ENCODE measurements around the gene OSBPL3. TPM values are rescaled to one million over a fixed set of nuclear protein-coding genes. Genes with fewer than 3 reads are reported as not detected.

Gene OSBPL3
- total RNA-seq, 1 experiment from 2014 or later = 11.6 TPM

- Histone ChIP-seq H3K9me2 (replicated peaks; ENCODE audit: low read length) (no peaks in the 10 kb centered on the region), H3K27ac (ENCODE audit: low read length) (peak overlapping the region; percentile 97), H3K9ac (ENCODE audit: low read length) (peak overlapping the region; percentile 21), H3K27me3 (ENCODE audit: low read length) (no peaks in the 10 kb centered on the region), H3K79me2 (ENCODE audit: low read length) (no peaks in the 10 kb centered on the region), H3K4me2 (ENCODE audit: low read length) (peak overlapping the region; percentile 80), H4K20me1 (ENCODE audit: low read length) (no peaks in the 10 kb centered on the region), H3F3A (ENCODE audit: low read length, unreplicated experiment) (no peaks in the 10 kb centered on the region), H3K9me3 (ENCODE audit: low read length) (no peaks in the 10 kb centered on the region), H3K36me3 (ENCODE audit: low read depth, low read length) (no peaks in the 10 kb centered on the region; the same call in 1 of the 2 replicates), H3K4me1 (ENCODE audit: insufficient read depth, low read length) (peaks cover 39% of the 10 kb centered on the region), H2AFZ (ENCODE audit: low read length) (no peak overlapping the region), H3K4me3 (ENCODE audit: low read length) (peak overlapping the region; percentile 46)
- TF ChIP-seq EZH2phosphoT487 (IDR thresholded peaks at IDR 0.05; ENCODE audit: borderline replicate concordance, low read length) (no peak), CTCF (conservative IDR thresholded peaks at IDR 0.05; ENCODE audit: low read depth, low read length) (peak; percentile 95)
- intact Hi-C loops (cut with micrococcal nuclease) = loop anchor here (1.0 to 10.0 kb wide), 6 partner anchors 63 to 1485 kb away; partner anchors contain the start of gene OSBPL3
- peak; percentile 89 for DNase-seq
- ATAC-seq = peak; percentile 57
- CTCF ChIA-PET = interaction anchor here (0.7 to 3.0 kb wide), 6 partner anchors 8 to 278 kb away, joined by 3 to 11 read pairs (median 6); partner anchors contain the start of gene OSBPL3
- no TSS peak for BruUV-seq (replicated peaks)
- POLR2A ChIA-PET (ENCODE audit: unreplicated experiment) = interaction anchor here (0.7 to 1.0 kb wide), 2 partner anchors 159 to 272 kb away, joined by 4 to 8 read pairs; no protein-coding TSS in a partner anchor
Observed at GRCh38 chr7:24819916-24820689, 159.9 kb downstream of the OSBPL3 start.

GRCh38 chr7:24817339-24817738, 162.6 kb downstream of the OSBPL3 start:
- intact Hi-C loops (cut with micrococcal nuclease) = no loop called here
- Histone ChIP-seq H2AFZ (ENCODE audit: low read length) (no peak overlapping the region), H3K9me3 (ENCODE audit: low read length) (no peaks in the 10 kb centered on the region), H3K27ac (ENCODE audit: low read length) (no peak overlapping the region), H3K9ac (ENCODE audit: low read length) (no peak overlapping the region), H3K27me3 (ENCODE audit: low read length) (no peaks in the 10 kb centered on the region), H3K36me3 (ENCODE audit: low read depth, low read length) (no peaks in the 10 kb centered on the region; the same call in 1 of the 2 replicates), H3K9me2 (replicated peaks; ENCODE audit: low read length) (no peaks in the 10 kb centered on the region), H3K4me1 (ENCODE audit: insufficient read depth, low read length) (peaks cover 23% of the 10 kb centered on the region), H3K79me2 (ENCODE audit: low read length) (no peaks in the 10 kb centered on the region), H4K20me1 (ENCODE audit: low read length) (no peaks in the 10 kb centered on the region), H3K4me2 (ENCODE audit: low read length) (no peak overlapping the region), H3K4me3 (ENCODE audit: low read length) (no peak overlapping the region), H3F3A (ENCODE audit: low read length, unreplicated experiment) (no peaks in the 10 kb centered on the region)
- BruUV-seq (replicated peaks) = no TSS peak
- no peak for DNase-seq
- ChIA-PET CTCF (no interaction called here), POLR2A (ENCODE audit: unreplicated experiment) (no interaction called here)
- ATAC-seq = no peak
- TF ChIP-seq EZH2phosphoT487 (IDR thresholded peaks at IDR 0.05; ENCODE audit: borderline replicate concordance, low read length) (no peak), CTCF (conservative IDR thresholded peaks at IDR 0.05; ENCODE audit: low read depth, low read length) (no peak), EZH2 (IDR thresholded peaks at IDR 0.05; ENCODE audit: low read length, unreplicated experiment) (no peak)

- no peak overlapping the region for H2AFZ ChIP-seq (ENCODE audit: low read length)
- no peaks in the 10 kb centered on the region for H3K9me2 ChIP-seq (replicated peaks; ENCODE audit: low read length)
- intact Hi-C loops (cut with micrococcal nuclease) = no loop called here
- H3K4me3 ChIP-seq (ENCODE audit: low read length) = no peak overlapping the region
- H3K36me3 ChIP-seq (ENCODE audit: low read depth, low read length) = no peaks in the 10 kb centered on the region; the same call in 1 of the 2 replicates
- ATAC-seq (no peak), DNase-seq (no peak)
- no peak overlapping the region for H3K9ac ChIP-seq (ENCODE audit: low read length)
- no peak overlapping the region for H3K27ac ChIP-seq (ENCODE audit: low read length)
- H3K9me3 ChIP-seq (ENCODE audit: low read length) = no peaks in the 10 kb centered on the region
- ChIA-PET POLR2A (ENCODE audit: unreplicated experiment) (no interaction called here), CTCF (no interaction called here)
- no peaks in the 10 kb centered on the region for H3F3A ChIP-seq (ENCODE audit: low read length, unreplicated experiment)
- no TSS peak for BruUV-seq (replicated peaks)
- H4K20me1 ChIP-seq (ENCODE audit: low read length) = no peaks in the 10 kb centered on the region
- H3K79me2 ChIP-seq (ENCODE audit: low read length) = no peaks in the 10 kb centered on the region
- no peaks in the 10 kb centered on the region for H3K27me3 ChIP-seq (ENCODE audit: low read length)
- peaks cover 19% of the 10 kb centered on the region for H3K4me1 ChIP-seq (ENCODE audit: insufficient read depth, low read length)
- H3K4me2 ChIP-seq (ENCODE audit: low read length) = no peak overlapping the region
- TF ChIP-seq CTCF (conservative IDR thresholded peaks at IDR 0.05; ENCODE audit: low read depth, low read length) (no peak), EZH2 (IDR thresholded peaks at IDR 0.05; ENCODE audit: low read length, unreplicated experiment) (no peak), EZH2phosphoT487 (IDR thresholded peaks at IDR 0.05; ENCODE audit: borderline replicate concordance, low read length) (no peak)
Observed at GRCh38 chr7:24816868-24817267, 163.1 kb downstream of the OSBPL3 start.
